WI38 (cell line): ENCODE results near the gene QPCT.
A peak's percentile ranks its signal among the peaks of the same experiment; 100 is the strongest.

Source experiments
- H3K4me3 ChIP-seq: 2 replicates; pipeline ENCODE4 v1.5.1; 2011; ENCODE audit warnings: low read depth, mild to moderate bottlenecking, control low read depth, low read length
- TF ChIP-seq, protein P1 (sequence below): IDR thresholded peaks from 2 replicates; pipeline ENCODE4 v1.5.1; 2012; ENCODE audit warnings: low read depth, mild to moderate bottlenecking, control low read depth, low read length

QPCT gene

DNA sequence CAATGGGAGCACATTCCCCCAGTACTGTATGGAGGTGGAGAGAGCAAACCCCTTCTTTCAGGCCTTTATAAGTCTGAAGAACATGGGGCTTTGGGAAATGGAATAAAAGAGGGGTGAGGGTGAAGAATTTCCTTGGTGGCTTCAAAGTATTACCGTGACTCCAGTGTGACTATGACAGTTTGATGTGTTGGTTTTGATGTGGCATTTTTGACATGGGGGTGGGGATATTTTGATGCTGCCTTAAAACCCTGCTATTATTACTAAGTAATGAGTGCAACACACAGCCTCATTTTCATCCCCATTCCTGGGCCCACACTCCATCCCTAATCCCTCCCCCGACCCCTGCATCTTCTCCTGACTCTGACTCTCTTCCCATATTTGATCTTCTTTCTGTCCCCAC lies 23.6 kb downstream of the QPCT start:
- TF ChIP-seq, protein P1, sequence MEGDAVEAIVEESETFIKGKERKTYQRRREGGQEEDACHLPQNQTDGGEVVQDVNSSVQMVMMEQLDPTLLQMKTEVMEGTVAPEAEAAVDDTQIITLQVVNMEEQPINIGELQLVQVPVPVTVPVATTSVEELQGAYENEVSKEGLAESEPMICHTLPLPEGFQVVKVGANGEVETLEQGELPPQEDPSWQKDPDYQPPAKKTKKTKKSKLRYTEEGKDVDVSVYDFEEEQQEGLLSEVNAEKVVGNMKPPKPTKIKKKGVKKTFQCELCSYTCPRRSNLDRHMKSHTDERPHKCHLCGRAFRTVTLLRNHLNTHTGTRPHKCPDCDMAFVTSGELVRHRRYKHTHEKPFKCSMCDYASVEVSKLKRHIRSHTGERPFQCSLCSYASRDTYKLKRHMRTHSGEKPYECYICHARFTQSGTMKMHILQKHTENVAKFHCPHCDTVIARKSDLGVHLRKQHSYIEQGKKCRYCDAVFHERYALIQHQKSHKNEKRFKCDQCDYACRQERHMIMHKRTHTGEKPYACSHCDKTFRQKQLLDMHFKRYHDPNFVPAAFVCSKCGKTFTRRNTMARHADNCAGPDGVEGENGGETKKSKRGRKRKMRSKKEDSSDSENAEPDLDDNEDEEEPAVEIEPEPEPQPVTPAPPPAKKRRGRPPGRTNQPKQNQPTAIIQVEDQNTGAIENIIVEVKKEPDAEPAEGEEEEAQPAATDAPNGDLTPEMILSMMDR: no peak
- H3K4me3 ChIP-seq: no peak overlapping the region

DNA sequence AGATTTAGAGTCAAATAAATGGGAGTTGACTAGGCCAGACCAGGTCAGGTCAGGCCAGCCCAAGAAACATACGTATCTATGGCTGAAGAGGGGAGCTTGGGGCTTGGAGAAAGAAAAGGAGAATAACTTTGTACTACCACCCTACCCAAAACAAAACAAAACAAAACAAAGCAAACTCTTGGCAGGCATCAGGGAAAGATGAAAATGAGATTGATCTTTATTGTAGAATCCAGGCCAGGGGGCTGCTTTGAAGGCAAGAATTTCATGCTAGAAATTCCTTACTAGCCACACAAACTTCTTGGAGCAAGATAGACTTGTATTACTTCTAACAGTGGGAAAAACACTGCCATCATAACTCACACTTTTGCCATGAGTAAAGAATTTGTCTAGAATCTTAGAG lies 26.2 kb downstream of the QPCT start:
- H3K4me3 ChIP-seq: no peak overlapping the region
- TF ChIP-seq, protein P1: no peak

DNA sequence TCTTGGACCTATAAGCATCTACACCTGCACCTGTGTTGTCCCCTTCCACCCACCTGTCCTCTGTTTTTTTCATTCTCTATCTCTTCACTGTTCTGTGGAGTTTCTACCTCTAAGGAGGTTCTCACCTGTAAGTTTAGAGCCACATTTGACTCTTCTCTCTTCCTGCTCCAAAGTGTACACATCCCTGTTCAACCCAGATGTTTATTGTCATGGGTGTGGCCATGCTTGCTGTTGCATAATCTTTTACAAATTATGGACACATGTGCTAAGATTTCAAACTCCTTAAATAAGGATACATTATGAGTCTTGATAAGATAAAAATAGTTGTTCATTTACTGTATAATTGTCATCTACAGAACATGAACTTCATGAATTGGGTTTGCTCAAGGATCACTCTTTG lies 27.6 kb downstream of the QPCT start:
- TF ChIP-seq, protein P1: no peak
- no peak overlapping the region for H3K4me3 ChIP-seq

DNA sequence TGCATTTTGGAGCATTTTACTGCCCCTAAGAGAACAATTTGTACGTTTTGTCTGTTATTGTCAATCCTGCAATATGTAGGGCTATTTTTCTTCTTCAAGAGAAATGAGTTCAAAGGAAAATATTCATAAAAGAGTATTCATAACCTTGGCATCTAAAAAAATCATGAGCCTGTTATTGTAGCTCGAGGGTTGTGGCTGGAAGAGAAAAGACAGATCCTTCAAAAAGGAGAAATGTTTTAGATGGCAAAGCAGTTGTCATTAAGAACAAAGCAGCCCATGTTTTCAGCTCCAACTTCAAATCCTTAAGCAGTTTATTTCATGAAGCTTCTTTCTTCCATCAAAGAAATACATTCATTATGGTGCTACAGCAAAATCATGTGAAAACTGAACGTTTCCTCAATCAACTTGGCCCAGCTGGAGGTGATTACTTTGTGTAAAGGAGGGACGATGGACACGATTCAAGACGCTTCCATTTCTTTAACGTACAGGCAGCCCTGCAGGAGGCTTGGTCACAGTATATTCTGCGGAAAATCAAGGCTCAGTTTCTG lies 31.4 kb downstream of the QPCT start:
- TF ChIP-seq, protein P1: no peak
- no peak overlapping the region for H3K4me3 ChIP-seq

DNA sequence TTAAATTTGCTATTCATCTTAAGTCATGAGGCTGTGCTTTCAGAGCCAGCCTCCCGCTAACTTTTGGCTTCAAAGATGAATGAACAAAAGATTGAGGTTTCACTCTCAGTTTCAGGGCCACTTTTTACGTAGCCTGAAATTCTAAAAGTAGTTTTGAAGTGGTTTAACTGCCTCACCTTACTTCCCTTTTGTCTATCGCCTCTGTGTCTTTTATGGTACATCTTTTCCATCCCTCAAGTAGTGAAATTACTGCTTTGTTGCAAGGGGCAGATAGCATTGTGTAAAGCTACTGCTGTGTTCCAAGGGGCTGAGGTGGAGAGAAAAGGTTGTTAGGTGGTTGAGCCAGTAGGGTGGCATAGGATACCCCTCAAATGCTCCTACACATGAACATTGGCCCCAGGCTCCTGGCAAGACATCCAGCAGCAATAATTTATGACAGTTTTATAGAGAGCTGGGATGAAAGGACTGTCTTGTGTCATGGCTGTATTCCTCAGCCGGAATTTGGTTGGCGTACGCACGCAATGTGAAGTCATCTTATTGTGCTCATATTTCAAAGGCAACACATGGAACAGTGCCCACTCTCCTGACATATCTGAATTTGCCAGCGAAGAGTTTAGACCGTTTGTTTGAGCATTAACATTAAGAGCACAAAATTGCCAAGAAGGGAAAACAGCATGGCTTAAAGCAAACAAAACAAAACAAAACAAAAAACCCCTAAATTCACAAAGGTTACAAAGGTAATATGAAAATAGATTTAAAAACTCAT lies 32.2 kb downstream of the QPCT start:
- TF ChIP-seq, protein P1: no peak
- peak overlapping the region; percentile 25; the same call in 1 of the 2 replicates for H3K4me3 ChIP-seq

DNA sequence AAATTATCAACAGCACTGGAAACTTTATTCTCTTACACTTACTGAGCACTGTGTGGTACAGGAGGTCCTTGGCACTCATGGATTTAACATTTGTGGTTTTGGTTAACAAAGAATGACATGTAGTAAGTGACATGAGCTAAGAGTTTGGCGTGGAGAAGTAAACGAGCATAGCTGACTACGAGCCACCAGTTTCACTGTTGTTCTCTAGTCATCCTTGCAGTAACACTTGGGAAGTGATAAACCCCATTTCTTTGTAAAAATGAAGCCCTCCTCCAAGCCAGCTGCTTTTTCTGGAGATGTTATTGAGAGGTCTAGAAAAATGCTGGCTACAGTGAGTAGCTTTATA lies 32.7 kb downstream of the QPCT start:
- TF ChIP-seq, protein P1: no peak
- peak overlapping the region; percentile 25; the same call in 1 of the 2 replicates for H3K4me3 ChIP-seq

DNA sequence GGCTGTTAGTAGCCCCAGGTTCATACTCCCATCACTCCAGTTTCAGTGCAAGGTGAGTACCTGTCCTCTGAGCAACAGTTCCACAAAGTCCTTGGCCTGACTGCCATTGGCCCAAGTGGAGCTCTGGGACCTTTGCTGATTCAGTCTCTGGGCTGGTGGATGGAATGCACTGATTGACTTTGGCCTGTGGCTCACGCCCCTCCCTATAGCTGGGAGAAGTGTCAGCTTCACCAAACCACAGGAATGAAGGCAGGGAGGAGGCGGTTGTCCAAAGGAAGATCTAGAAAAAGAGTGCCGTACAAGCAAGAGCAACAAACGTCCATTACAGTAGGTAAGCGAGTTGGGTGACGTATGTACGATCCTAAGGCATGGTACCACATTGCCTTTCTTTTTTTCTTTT lies 34.0 kb downstream of the QPCT start:
- no peak overlapping the region for H3K4me3 ChIP-seq
- TF ChIP-seq, protein P1: no peak
